Glutamatergic neuron (in vitro differentiated cells): Measurements from ENCODE around the gene TMEM87B. TPM values are rescaled to one million over a fixed set of nuclear protein-coding genes. Genes with fewer than 3 reads are reported as not detected.

Experiments used
- DNase-seq: peaks from one replicate; pipeline ENCODE4 v3.0.0; 2022
- H3K27ac Mint-ChIP-seq: one replicate; pipeline ENCODE4 v1.8.0; 2020; ENCODE audit warnings: mild to moderate bottlenecking, mixed read lengths, inconsistent platforms; ENCODE audit not compliant: unreplicated experiment
- H3K27me3 Mint-ChIP-seq: one replicate; pipeline ENCODE4 v1.8.0; 2020; ENCODE audit warnings: mild to moderate bottlenecking, moderate library complexity, mixed read lengths, inconsistent platforms; ENCODE audit not compliant: unreplicated experiment
- H3K36me3 Mint-ChIP-seq: one replicate; pipeline ENCODE4 v1.8.0; 2020; ENCODE audit warnings: mild to moderate bottlenecking, mixed read lengths, inconsistent platforms; ENCODE audit not compliant: unreplicated experiment
- H3K4me1 Mint-ChIP-seq: one replicate; pipeline ENCODE4 v1.8.0; 2020; ENCODE audit warnings: mild to moderate bottlenecking, low read depth, mixed read lengths, inconsistent platforms; ENCODE audit not compliant: unreplicated experiment
- H3K4me3 Mint-ChIP-seq: one replicate; pipeline ENCODE4 v1.8.0; 2020; ENCODE audit warnings: mild to moderate bottlenecking, mixed read lengths, inconsistent platforms; ENCODE audit not compliant: unreplicated experiment
- H3K9me3 Mint-ChIP-seq: one replicate; pipeline ENCODE4 v1.8.0; 2020; ENCODE audit warnings: mild to moderate bottlenecking, moderate library complexity, mixed read lengths, inconsistent platforms; ENCODE audit not compliant: unreplicated experiment
- CTCF ChIP-seq: fragments of 200-600 bp; sonication (generic); IDR thresholded peaks from one replicate; pipeline ENCODE4 v1.5.0; 2021; ENCODE audit not compliant: partially characterized antibody, unreplicated experiment
- total RNA-seq: library from RNA; stranded (reverse); fragmentation: NEBNext Ultra II Directional; extraction: Animal tissue kit (Norgen Biotek cat#: 25700); gene quantifications from one replicate; pipeline ENCODE4 v1.2.1, GENCODE V29; 2021; ENCODE audit not compliant: unreplicated experiment

Gene TMEM87B
- total RNA-seq, 1 donor from 2014 or later = 8.6 TPM

- no peak for DNase-seq
- Mint-ChIP-seq H3K4me1 (no peaks in the 10 kb centered on the region), H3K27me3 (peaks cover 12% of the 10 kb centered on the region), H3K9me3 (no peaks in the 10 kb centered on the region), H3K36me3 (peaks cover 7% of the 10 kb centered on the region), H3K4me3 (no peak overlapping the region), H3K27ac (no peak overlapping the region)
- TF ChIP-seq CTCF = no peak
These were observed 110.2 kb downstream of the TMEM87B start for GRCh38 chr2:112165296-112165695.

GRCh38 chr2:112166806-112167499 lies 111.9 kb downstream of the TMEM87B start:
- Mint-ChIP-seq H3K27ac (no peak overlapping the region), H3K27me3 (peaks cover 8% of the 10 kb centered on the region), H3K36me3 (peaks cover 5% of the 10 kb centered on the region), H3K4me1 (no peaks in the 10 kb centered on the region), H3K9me3 (no peaks in the 10 kb centered on the region), H3K4me3 (no peak overlapping the region)
- DNase-seq = no peak
- TF ChIP-seq CTCF = no peak

- no peaks in the 10 kb centered on the region for H3K9me3 Mint-ChIP-seq
- H3K36me3 Mint-ChIP-seq = peaks cover 5% of the 10 kb centered on the region
- no peak overlapping the region for H3K27ac Mint-ChIP-seq
- no peak overlapping the region for H3K4me3 Mint-ChIP-seq
- TF ChIP-seq CTCF = no peak
- no peaks in the 10 kb centered on the region for H3K4me1 Mint-ChIP-seq
- DNase-seq = no peak
- peaks cover 7% of the 10 kb centered on the region for H3K27me3 Mint-ChIP-seq
These were observed 113.5 kb downstream of the TMEM87B start for GRCh38 chr2:112168422-112169124.

Other genes starting within 250 kb of the TMEM87B start
- 33.4 TPM for gene ANAPC1, start 171.1 kb upstream of the TMEM87B start, total RNA-seq
- 2.3 TPM for gene MERTK, start 156.7 kb upstream of the TMEM87B start, total RNA-seq
- gene FBLN7, start 83.1 kb downstream of the TMEM87B start, total RNA-seq = 0.20 TPM
- gene ZC3H8, start 199.8 kb downstream of the TMEM87B start, total RNA-seq = 13.1 TPM
- gene ZC3H6, start 220.3 kb downstream of the TMEM87B start, total RNA-seq = 14.0 TPM